Measurements from ENCODE around the gene HBM. TPM values are rescaled to one million over a fixed set of nuclear protein-coding genes. Genes with fewer than 3 reads are reported as not detected.

Gene HBM
- total RNA-seq, result not detected in 2 replicates
- not detected in 2 replicates for polyA plus RNA-seq

- H3K36me3 ChIP-seq (replicated peaks; ENCODE audit: insufficient read depth, low read depth), result no peaks in the 10 kb centered on the region
- no peaks in the 10 kb centered on the region for H3K79me2 ChIP-seq
- no peaks in the 10 kb centered on the region for H4K20me1 ChIP-seq (ENCODE audit: insufficient read depth, poor library complexity, severe bottlenecking)
- no peaks in the 10 kb centered on the region for H3K4me1 ChIP-seq (ENCODE audit: insufficient read depth)
- H3K9me2 ChIP-seq (replicated peaks; ENCODE audit: insufficient read depth), result no peaks in the 10 kb centered on the region
- DNase-seq (ENCODE audit: low spot score), result no peak
- WGBS (ENCODE audit: low lambda C conversion rate, missing lambda C conversion rate), result 8% methylated on average over 71 of the region's 75 CpGs
- H3K27ac ChIP-seq, result no peak within 1 kb of the TSS
- H3K4me2 ChIP-seq, result peak within 1 kb of the TSS; percentile 67
- no peak within 1 kb of the TSS for H3K4me3 ChIP-seq
- TF ChIP-seq EZH2 (IDR thresholded peaks at IDR 0.05; ENCODE audit: borderline replicate concordance), result peak; percentile 88
- no peak for TF ChIP-seq EZH2phosphoT487 (IDR thresholded peaks at IDR 0.05; ENCODE audit: low read depth, severe bottlenecking, unreplicated experiment)
- no peak within 1 kb of the TSS for H2AFZ ChIP-seq
- no peaks in the 10 kb centered on the region for H3K9me3 ChIP-seq (ENCODE audit: low read depth)
- H3K27me3 ChIP-seq, result peaks cover 67% of the 10 kb centered on the region
Observed at GRCh38 chr16:165539-166374, at the start of gene HBM. Gene HBM (plus strand): TSS chr16:165978. CDS start chr16:165998, 20 bp downstream.

GRCh38 chr16:116015-116414 is 49.8 kb upstream of the HBM start:
- H3K4me2 ChIP-seq, result no peak overlapping the region
- 82% methylated on average over 7 of the region's 7 CpGs for WGBS (ENCODE audit: low lambda C conversion rate, missing lambda C conversion rate)
- no peak overlapping the region for H3K4me3 ChIP-seq
- no peaks in the 10 kb centered on the region for H3K79me2 ChIP-seq
- no peaks in the 10 kb centered on the region for H3K9me3 ChIP-seq (ENCODE audit: low read depth)
- no peaks in the 10 kb centered on the region for H3K36me3 ChIP-seq (replicated peaks; ENCODE audit: insufficient read depth, low read depth)
- TF ChIP-seq CTCF (IDR thresholded peaks at IDR 0.05; ENCODE audit: poor library complexity) (no peak), EZH2phosphoT487 (IDR thresholded peaks at IDR 0.05; ENCODE audit: low read depth, severe bottlenecking, unreplicated experiment) (no peak), EZH2 (IDR thresholded peaks at IDR 0.05; ENCODE audit: borderline replicate concordance) (no peak)
- H2AFZ ChIP-seq, result no peak overlapping the region
- no peaks in the 10 kb centered on the region for H3K9me2 ChIP-seq (replicated peaks; ENCODE audit: insufficient read depth)
- no peaks in the 10 kb centered on the region for H3K27me3 ChIP-seq
- DNase-seq (ENCODE audit: low spot score), result no peak
- no peaks in the 10 kb centered on the region for H4K20me1 ChIP-seq (ENCODE audit: insufficient read depth, poor library complexity, severe bottlenecking)
- no peak overlapping the region for H3K27ac ChIP-seq
- H3K4me1 ChIP-seq (ENCODE audit: insufficient read depth), result no peaks in the 10 kb centered on the region

GRCh38 chr16:117379-118365 is 48.1 kb upstream of the HBM start:
- H2AFZ ChIP-seq, result no peak overlapping the region

More at GRCh38 chr16:117379-118365, 48.1 kb upstream of the HBM start:
- TF ChIP-seq EZH2 (IDR thresholded peaks at IDR 0.05; ENCODE audit: borderline replicate concordance), result no peak
- peak; percentile 59 for TF ChIP-seq CTCF (IDR thresholded peaks at IDR 0.05; ENCODE audit: poor library complexity)
- TF ChIP-seq EZH2phosphoT487 (IDR thresholded peaks at IDR 0.05; ENCODE audit: low read depth, severe bottlenecking, unreplicated experiment), result no peak
- 82% methylated on average over 19 of the region's 19 CpGs for WGBS (ENCODE audit: low lambda C conversion rate, missing lambda C conversion rate)
- H3K4me3 ChIP-seq, result no peak overlapping the region
- H3K9me2 ChIP-seq (replicated peaks; ENCODE audit: insufficient read depth), result no peaks in the 10 kb centered on the region
- H3K36me3 ChIP-seq (replicated peaks; ENCODE audit: insufficient read depth, low read depth), result no peaks in the 10 kb centered on the region
- H3K4me1 ChIP-seq (ENCODE audit: insufficient read depth), result no peaks in the 10 kb centered on the region
- H3K4me2 ChIP-seq, result no peak overlapping the region
- H3K27me3 ChIP-seq, result no peaks in the 10 kb centered on the region
- H3K27ac ChIP-seq, result no peak overlapping the region
- H3K9me3 ChIP-seq (ENCODE audit: low read depth), result no peaks in the 10 kb centered on the region
- peak; percentile 74 for DNase-seq (ENCODE audit: low spot score)
- no peaks in the 10 kb centered on the region for H3K79me2 ChIP-seq
- no peaks in the 10 kb centered on the region for H4K20me1 ChIP-seq (ENCODE audit: insufficient read depth, poor library complexity, severe bottlenecking)

Measured in hepatocyte (in vitro differentiated cells).